Measurements from ENCODE around the gene MLC1.

MLC1 gene

GRCh38 chr22:50047346-50047745 is 37.9 kb downstream of the MLC1 start:
- TF ChIP-seq EZH2phosphoT487 (IDR thresholded peaks at IDR 0.05; ENCODE audit: borderline replicate concordance) = no peak
- TF ChIP-seq CTCF (conservative IDR thresholded peaks at IDR 0.05; ENCODE audit: low read length) = no peak
- Histone ChIP-seq H3K4me1 (ENCODE audit: insufficient read depth, low read length, poor library complexity, severe bottlenecking) (peaks cover 17% of the 10 kb centered on the region), H3K27me3 (ENCODE audit: insufficient read depth, low read length, poor library complexity, severe bottlenecking) (no peaks in the 10 kb centered on the region)

GRCh38 chr22:50046481-50047245 is 38.6 kb downstream of the MLC1 start:
- Histone ChIP-seq H3F3A (ENCODE audit: low read depth) (no peaks in the 10 kb centered on the region), H4K20me1 (ENCODE audit: insufficient read depth, low read length, poor library complexity, severe bottlenecking) (no peaks in the 10 kb centered on the region), H3K9ac (ENCODE audit: low read depth, low read length, poor library complexity, severe bottlenecking) (no peak overlapping the region), H3K36me3 (ENCODE audit: insufficient read depth, low read length) (no peaks in the 10 kb centered on the region), H3K4me2 (ENCODE audit: low read depth, low read length, poor library complexity, severe bottlenecking) (no peak overlapping the region), H2AFZ (ENCODE audit: low read length) (no peak overlapping the region), H3K9me2 (replicated peaks; ENCODE audit: low read depth, low read length) (no peaks in the 10 kb centered on the region), H3K4me1 (ENCODE audit: insufficient read depth, low read length, poor library complexity, severe bottlenecking) (peaks cover 18% of the 10 kb centered on the region), H3K9me3 (ENCODE audit: insufficient read depth, low read depth, low read length) (no peaks in the 10 kb centered on the region), H3K4me3 (ENCODE audit: low read length, poor library complexity, severe bottlenecking) (no peak overlapping the region), H3K27me3 (ENCODE audit: insufficient read depth, low read length, poor library complexity, severe bottlenecking) (no peaks in the 10 kb centered on the region), H3K79me2 (ENCODE audit: insufficient read depth, low read length) (no peaks in the 10 kb centered on the region)
- TF ChIP-seq CTCF (conservative IDR thresholded peaks at IDR 0.05; ENCODE audit: low read length) (no peak), EZH2phosphoT487 (IDR thresholded peaks at IDR 0.05; ENCODE audit: borderline replicate concordance) (no peak)

More at GRCh38 chr22:50047346-50047745, 37.9 kb downstream of the MLC1 start:
- Histone ChIP-seq H3K36me3 (ENCODE audit: insufficient read depth, low read length) (no peaks in the 10 kb centered on the region), H3K9me2 (replicated peaks; ENCODE audit: low read depth, low read length) (no peaks in the 10 kb centered on the region), H4K20me1 (ENCODE audit: insufficient read depth, low read length, poor library complexity, severe bottlenecking) (no peaks in the 10 kb centered on the region), H3K9ac (ENCODE audit: low read depth, low read length, poor library complexity, severe bottlenecking) (no peak overlapping the region), H3K9me3 (ENCODE audit: insufficient read depth, low read depth, low read length) (no peaks in the 10 kb centered on the region), H3K4me2 (ENCODE audit: low read depth, low read length, poor library complexity, severe bottlenecking) (no peak overlapping the region), H3K4me3 (ENCODE audit: low read length, poor library complexity, severe bottlenecking) (no peak overlapping the region), H3K79me2 (ENCODE audit: insufficient read depth, low read length) (no peaks in the 10 kb centered on the region), H3F3A (ENCODE audit: low read depth) (no peaks in the 10 kb centered on the region), H2AFZ (ENCODE audit: low read length) (no peak overlapping the region)

- Histone ChIP-seq H3K27me3 (ENCODE audit: insufficient read depth, low read length, poor library complexity, severe bottlenecking) (no peaks in the 10 kb centered on the region), H3K9ac (ENCODE audit: low read depth, low read length, poor library complexity, severe bottlenecking) (no peak overlapping the region), H3K4me1 (ENCODE audit: insufficient read depth, low read length, poor library complexity, severe bottlenecking) (peaks cover 18% of the 10 kb centered on the region), H3K9me2 (replicated peaks; ENCODE audit: low read depth, low read length) (no peaks in the 10 kb centered on the region), H2AFZ (ENCODE audit: low read length) (no peak overlapping the region), H3K9me3 (ENCODE audit: insufficient read depth, low read depth, low read length) (no peaks in the 10 kb centered on the region), H3F3A (ENCODE audit: low read depth) (no peaks in the 10 kb centered on the region), H3K4me2 (ENCODE audit: low read depth, low read length, poor library complexity, severe bottlenecking) (no peak overlapping the region), H3K4me3 (ENCODE audit: low read length, poor library complexity, severe bottlenecking) (no peak overlapping the region), H3K36me3 (ENCODE audit: insufficient read depth, low read length) (no peaks in the 10 kb centered on the region), H4K20me1 (ENCODE audit: insufficient read depth, low read length, poor library complexity, severe bottlenecking) (no peaks in the 10 kb centered on the region), H3K79me2 (ENCODE audit: insufficient read depth, low read length) (no peaks in the 10 kb centered on the region)
- TF ChIP-seq EZH2phosphoT487 (IDR thresholded peaks at IDR 0.05; ENCODE audit: borderline replicate concordance) (no peak), CTCF (conservative IDR thresholded peaks at IDR 0.05; ENCODE audit: low read length) (no peak)
Measured at GRCh38 chr22:50046019-50046415, 39.2 kb downstream of the MLC1 start.
